ENCODE results near the gene HES4. TPM values are rescaled to one million over a fixed set of nuclear protein-coding genes. Genes with fewer than 3 reads are reported as not detected.

The HES4 gene
- total and polyA plus RNA-seq, 2 of the 13 experiments (the other 11 are each of a cell fraction or from before 2014, with no cell fraction given): 8.8 to 10.6 TPM

DNA sequence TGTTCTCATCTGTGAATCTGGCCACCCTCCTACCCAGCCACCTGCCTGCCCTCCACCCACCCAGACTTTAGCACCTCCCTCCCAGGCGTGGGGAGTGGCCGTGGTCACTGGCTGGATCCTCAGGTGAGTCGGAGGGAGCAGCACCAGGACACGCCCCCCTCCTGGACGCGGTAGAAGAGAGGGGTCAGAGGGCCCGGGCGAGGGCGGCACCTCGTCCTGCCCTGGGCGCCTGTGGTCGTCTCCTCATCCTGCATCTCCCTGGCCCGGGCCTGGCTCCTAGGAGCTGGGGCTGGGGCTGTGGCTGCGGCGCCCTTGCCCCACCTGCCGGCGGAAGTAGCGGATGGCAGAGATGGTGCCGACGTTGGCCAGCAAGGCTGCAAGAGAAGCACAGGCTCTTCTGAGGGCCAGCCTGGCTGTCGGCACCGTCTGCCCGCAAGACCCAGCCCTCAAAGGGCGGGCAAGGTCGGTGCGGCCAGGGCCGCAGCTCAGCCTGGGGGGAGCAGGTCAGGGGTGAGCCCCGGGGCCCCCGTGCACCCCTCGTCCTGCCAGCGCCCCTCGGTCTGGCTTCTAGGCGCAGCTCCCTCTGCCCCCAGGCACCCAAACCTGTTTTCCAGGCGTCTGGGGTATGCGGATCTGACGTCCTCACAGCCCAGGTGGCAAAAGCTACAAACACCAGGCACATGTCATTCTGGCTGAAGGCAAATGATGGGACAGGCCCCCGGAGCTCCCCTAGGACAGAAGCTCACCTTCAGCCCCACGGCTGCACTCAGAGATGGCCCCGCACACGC, 23.8 kb downstream of the HES4 start (continued):
- TF ChIP-seq ZNF280D (CRISPR knock-in tag; IDR thresholded peaks at IDR 0.05): no peak
- TF ChIP-seq ZNF772 (CRISPR knock-in tag; IDR thresholded peaks at IDR 0.05): no peak
- TF ChIP-seq ZNF574 (CRISPR knock-in tag; IDR thresholded peaks at IDR 0.05): no peak
- no peak for TF ChIP-seq PCBP1 (IDR thresholded peaks at IDR 0.05; ENCODE audit: borderline replicate concordance, low read depth, low read length)
- no peak for TF ChIP-seq MLX (CRISPR knock-in tag; IDR thresholded peaks at IDR 0.05)
- no peak for TF ChIP-seq PCBP2 (optimal IDR thresholded peaks at IDR 0.05; ENCODE audit: low read depth, low read length, poor library complexity, severe bottlenecking)
- TF ChIP-seq TOPORS (CRISPR knock-in tag; IDR thresholded peaks at IDR 0.05): no peak
- no peak for TF ChIP-seq ZBTB7A (CRISPR knock-in tag; IDR thresholded peaks at IDR 0.05)
- TF ChIP-seq HOXA9 (CRISPR knock-in tag; IDR thresholded peaks at IDR 0.05; ENCODE audit: borderline replicate concordance): no peak
- TF ChIP-seq, protein P1, sequence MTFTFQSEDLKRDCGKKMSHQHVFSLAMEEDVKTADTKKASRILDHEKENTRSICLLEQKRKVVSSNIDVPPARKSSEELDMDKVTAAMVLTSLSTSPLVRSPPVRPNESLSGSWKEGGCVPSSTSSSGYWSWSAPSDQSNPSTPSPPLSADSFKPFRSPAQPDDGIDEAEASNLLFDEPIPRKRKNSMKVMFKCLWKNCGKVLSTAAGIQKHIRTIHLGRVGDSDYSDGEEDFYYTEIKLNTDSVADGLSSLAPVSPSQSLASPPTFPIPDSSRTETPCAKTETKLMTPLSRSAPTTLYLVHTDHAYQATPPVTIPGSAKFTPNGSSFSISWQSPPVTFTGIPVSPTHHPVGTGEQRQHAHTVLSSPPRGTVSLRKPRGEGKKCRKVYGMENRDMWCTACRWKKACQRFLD (CRISPR knock-in tag; IDR thresholded peaks at IDR 0.05; ENCODE audit: borderline replicate concordance): no peak
- TF ChIP-seq MLLT10 (CRISPR knock-in tag; IDR thresholded peaks at IDR 0.05): no peak
- no peak for TF ChIP-seq ZFP62 (CRISPR knock-in tag; IDR thresholded peaks at IDR 0.05)
- TF ChIP-seq SSRP1 (CRISPR knock-in tag; IDR thresholded peaks at IDR 0.05): no peak
- TF ChIP-seq MXD4 (CRISPR knock-in tag; IDR thresholded peaks at IDR 0.05): no peak
- no peak for TF ChIP-seq ZNF44 (CRISPR knock-in tag; IDR thresholded peaks at IDR 0.05)
- TF ChIP-seq, protein P2, sequence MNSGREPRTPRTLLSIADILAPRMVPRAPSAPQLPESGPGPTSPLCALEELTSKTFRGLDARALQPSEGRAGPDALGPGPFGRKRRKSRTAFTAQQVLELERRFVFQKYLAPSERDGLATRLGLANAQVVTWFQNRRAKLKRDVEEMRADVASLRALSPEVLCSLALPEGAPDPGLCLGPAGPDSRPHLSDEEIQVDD (CRISPR knock-in tag; IDR thresholded peaks at IDR 0.05; ENCODE audit: borderline replicate concordance): no peak
- TF ChIP-seq ZNF749 (CRISPR knock-in tag; IDR thresholded peaks at IDR 0.05; ENCODE audit: borderline replicate concordance): no peak
- TF ChIP-seq PAWR (CRISPR knock-in tag; IDR thresholded peaks at IDR 0.05; ENCODE audit: borderline replicate concordance): no peak
- no peak for TF ChIP-seq POGZ (CRISPR knock-in tag; IDR thresholded peaks at IDR 0.05)
- TF ChIP-seq SETDB1 (CRISPR knock-in tag; IDR thresholded peaks at IDR 0.05; ENCODE audit: borderline replicate concordance): no peak
- no peak for TF ChIP-seq ZNF10 (CRISPR knock-in tag; IDR thresholded peaks at IDR 0.05; ENCODE audit: borderline replicate concordance, low read depth)

Data from HepG2 (cell line).